Smooth muscle cell (in vitro differentiated cells): Measurements from ENCODE around the gene ATP1B2. TPM values are rescaled to one million over a fixed set of nuclear protein-coding genes. Genes with fewer than 3 reads are reported as not detected.

Experiments
- DNase-seq: peaks from one replicate; lab custom pipeline; 2025; ENCODE audit not compliant: unreplicated experiment; lab: John Stamatoyannopoulos, UW
- H2AFZ ChIP-seq: fragments of 200-600 bp; sonication (generic); 2 replicates; pipeline ENCODE4 v1.6.0; 2016; ENCODE audit warnings: antibody characterized with exemption, low read depth, mild to moderate bottlenecking
- H3F3A ChIP-seq: fragments of 200-600 bp; sonication (generic); 2 replicates; pipeline ENCODE4 v1.6.0; 2017; ENCODE audit warnings: antibody characterized with exemption, low read depth
- H3K27ac ChIP-seq: fragments of 200-600 bp; sonication (generic); 2 replicates; pipeline ENCODE4 v1.5.1; 2016; ENCODE audit warnings: low read depth, mild to moderate bottlenecking
- H3K27me3 ChIP-seq: fragments of 200-600 bp; sonication (generic); 2 replicates; pipeline ENCODE4 v1.6.1; 2016; ENCODE audit warnings: low read depth, mild to moderate bottlenecking
- H3K36me3 ChIP-seq: fragments of 200-600 bp; sonication (generic); 2 replicates; pipeline ENCODE4 v1.5.1; 2016; ENCODE audit warnings: low read depth
- H3K4me1 ChIP-seq: fragments of 200-600 bp; sonication (generic); 2 replicates; pipeline ENCODE4 v1.5.1; 2016; ENCODE audit warnings: low read depth
- H3K4me2 ChIP-seq: fragments of 200-600 bp; sonication (generic); 2 replicates; pipeline ENCODE4 v1.6.0; 2016; ENCODE audit warnings: mild to moderate bottlenecking
- H3K4me3 ChIP-seq: fragments of 200-600 bp; sonication (generic); 2 replicates; pipeline ENCODE4 v1.5.1; 2016; ENCODE audit warnings: mild to moderate bottlenecking
- H3K79me2 ChIP-seq: fragments of 200-600 bp; sonication (generic); 2 replicates; pipeline ENCODE4 v1.6.0; 2016; ENCODE audit warnings: low read depth, mild to moderate bottlenecking
- H3K9ac ChIP-seq: fragments of 200-600 bp; sonication (generic); 2 replicates; pipeline ENCODE4 v1.6.0; 2016; ENCODE audit warnings: low read depth
- H3K9me3 ChIP-seq: fragments of 200-600 bp; sonication (generic); replicated peaks from 2 replicates; pipeline ENCODE4 v1.5.1; 2016; ENCODE audit warnings: low read depth
- H4K20me1 ChIP-seq: fragments of 200-600 bp; sonication (generic); 2 replicates; pipeline ENCODE4 v1.6.0; 2016; ENCODE audit warnings: low read depth
- WGBS: methylation state at CpG from one replicate; pipeline ENCODE4 v1.1.7; 2016; ENCODE audit warnings: low lambda C conversion rate; 5-methylcytosine and 5-hydroxymethylcytosine counted together
- polyA plus RNA-seq: library from polyadenylated mRNA; unstranded; fragments of >200 nt; fragmentation: Nextera tagmentation; extraction: Ambion mirVana; gene quantifications from 2 replicates; pipeline ENCODE4 v1.2.1, GENCODE V29; 2016
- total RNA-seq: library from RNA; depleted of rRNA; stranded (reverse); fragments of >200 nt; gene quantifications from 2 replicates; pipeline ENCODE4 v1.2.3, GENCODE V29; 2014
- TF ChIP-seq, protein P1 (sequence below): fragments of 200-600 bp; sonication (generic); IDR thresholded peaks from 2 replicates; pipeline ENCODE4 v1.5.1; 2017; ENCODE audit warnings: borderline replicate concordance, mild to moderate bottlenecking, antibody characterized with exemption; ENCODE audit not compliant: insufficient read depth, poor library complexity, severe bottlenecking

The ATP1B2 gene
- total and polyA plus RNA-seq, 2 experiments from 2014 or later, result 0.85 to 4.4 TPM

DNA sequence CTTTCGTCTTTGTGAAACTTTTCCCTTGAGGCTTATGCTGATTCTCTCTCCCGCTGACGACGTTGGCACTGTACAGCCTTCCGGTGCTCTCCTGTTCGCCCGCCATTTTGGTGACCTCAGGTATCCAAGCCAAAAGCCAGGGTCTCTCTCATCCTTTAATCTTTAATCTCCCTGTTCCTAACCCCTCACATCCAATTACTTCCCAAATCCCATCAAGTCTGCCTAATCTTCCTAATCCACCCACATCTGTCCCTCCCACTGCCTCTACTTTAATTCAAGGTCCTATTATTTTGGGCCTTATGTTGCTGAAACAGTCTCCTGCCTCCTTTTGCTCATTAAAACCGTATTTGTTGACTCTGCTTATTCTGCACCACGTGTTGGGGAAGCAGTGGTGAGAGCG, 44.9 kb downstream of the ATP1B2 start:
- Histone ChIP-seq H3K27ac (no peak overlapping the region), H2AFZ (no peak overlapping the region), H3K36me3 (no peaks in the 10 kb centered on the region), H3K27me3 (no peaks in the 10 kb centered on the region), H4K20me1 (no peaks in the 10 kb centered on the region), H3K9ac (no peak overlapping the region), H3K4me3 (no peak overlapping the region), H3F3A (no peaks in the 10 kb centered on the region), H3K9me3 (no peaks in the 10 kb centered on the region), H3K79me2 (no peaks in the 10 kb centered on the region), H3K4me2 (no peak overlapping the region), H3K4me1 (no peaks in the 10 kb centered on the region)
- no peak for DNase-seq
- WGBS, result 98% methylated on average over 10 of the region's 10 CpGs
- TF ChIP-seq, protein P1, sequence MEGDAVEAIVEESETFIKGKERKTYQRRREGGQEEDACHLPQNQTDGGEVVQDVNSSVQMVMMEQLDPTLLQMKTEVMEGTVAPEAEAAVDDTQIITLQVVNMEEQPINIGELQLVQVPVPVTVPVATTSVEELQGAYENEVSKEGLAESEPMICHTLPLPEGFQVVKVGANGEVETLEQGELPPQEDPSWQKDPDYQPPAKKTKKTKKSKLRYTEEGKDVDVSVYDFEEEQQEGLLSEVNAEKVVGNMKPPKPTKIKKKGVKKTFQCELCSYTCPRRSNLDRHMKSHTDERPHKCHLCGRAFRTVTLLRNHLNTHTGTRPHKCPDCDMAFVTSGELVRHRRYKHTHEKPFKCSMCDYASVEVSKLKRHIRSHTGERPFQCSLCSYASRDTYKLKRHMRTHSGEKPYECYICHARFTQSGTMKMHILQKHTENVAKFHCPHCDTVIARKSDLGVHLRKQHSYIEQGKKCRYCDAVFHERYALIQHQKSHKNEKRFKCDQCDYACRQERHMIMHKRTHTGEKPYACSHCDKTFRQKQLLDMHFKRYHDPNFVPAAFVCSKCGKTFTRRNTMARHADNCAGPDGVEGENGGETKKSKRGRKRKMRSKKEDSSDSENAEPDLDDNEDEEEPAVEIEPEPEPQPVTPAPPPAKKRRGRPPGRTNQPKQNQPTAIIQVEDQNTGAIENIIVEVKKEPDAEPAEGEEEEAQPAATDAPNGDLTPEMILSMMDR, result no peak

DNA sequence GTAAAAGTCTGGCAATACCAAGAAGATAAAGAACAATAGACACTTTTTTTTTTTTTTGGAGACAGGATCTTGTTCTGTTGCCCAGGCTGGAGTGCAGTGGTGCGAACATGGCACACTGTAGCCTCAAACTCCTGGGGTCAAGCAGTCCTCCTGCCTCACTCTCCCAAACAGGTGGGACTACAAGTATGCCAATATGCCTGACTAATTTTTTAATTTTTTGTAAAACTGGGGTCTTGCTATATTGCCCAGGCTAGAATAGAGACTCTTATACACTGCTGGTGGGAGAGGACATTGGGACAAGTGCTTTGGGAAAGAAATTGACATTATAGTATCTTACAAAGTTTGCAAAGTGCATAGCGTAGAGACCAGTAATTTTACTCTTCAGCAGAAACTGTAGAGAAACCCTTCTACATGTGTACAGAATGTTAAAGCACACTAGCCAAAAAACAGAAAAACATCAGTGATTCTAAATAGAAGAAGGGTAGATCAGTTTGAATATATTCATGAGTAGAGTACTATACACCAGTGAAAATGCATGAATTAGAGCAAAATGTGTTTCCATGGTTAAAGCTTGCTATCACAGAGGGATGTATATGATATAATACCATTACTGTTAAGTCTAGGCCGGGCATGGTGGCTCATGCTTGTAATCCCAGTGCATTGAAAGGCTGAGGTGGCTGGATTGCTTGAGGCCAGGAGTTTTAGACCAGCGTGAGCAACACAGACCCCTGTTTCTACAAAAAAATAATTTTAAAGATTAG, 47.3 kb downstream of the ATP1B2 start:
- Histone ChIP-seq H3K4me3 (no peak overlapping the region), H3K27ac (no peak overlapping the region), H2AFZ (no peak overlapping the region), H4K20me1 (no peaks in the 10 kb centered on the region), H3K27me3 (no peaks in the 10 kb centered on the region), H3K9me3 (no peaks in the 10 kb centered on the region), H3K9ac (no peak overlapping the region), H3K4me1 (no peaks in the 10 kb centered on the region), H3F3A (no peaks in the 10 kb centered on the region), H3K36me3 (no peaks in the 10 kb centered on the region), H3K79me2 (no peaks in the 10 kb centered on the region), H3K4me2 (no peak overlapping the region)
- DNase-seq, result no peak
- TF ChIP-seq, protein P1, result no peak
- over 99% methylated on average over 4 of the region's 4 CpGs for WGBS

DNA sequence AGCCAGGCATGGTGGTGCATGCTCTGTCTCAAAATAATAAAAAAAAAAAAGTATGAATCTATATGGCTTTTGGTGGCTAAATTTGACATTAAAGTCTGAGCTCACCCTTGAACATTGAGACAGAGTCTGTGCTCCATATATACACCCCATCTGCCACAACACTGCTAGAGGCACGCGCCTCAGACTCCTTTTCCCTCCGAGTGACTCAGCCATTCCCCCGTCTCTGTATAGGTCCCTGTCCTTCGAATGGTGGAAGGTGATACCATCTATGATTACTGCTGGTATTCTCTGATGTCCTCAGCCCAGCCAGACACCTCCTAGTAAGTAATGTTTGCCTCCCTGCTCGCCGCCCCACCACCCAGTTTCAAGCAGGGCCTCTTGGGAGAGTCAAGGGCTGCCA, 49.8 kb downstream of the ATP1B2 start:
- Histone ChIP-seq H3K4me2 (no peak overlapping the region), H4K20me1 (no peaks in the 10 kb centered on the region), H3K27me3 (no peaks in the 10 kb centered on the region), H2AFZ (no peak overlapping the region), H3K27ac (no peak overlapping the region), H3K36me3 (no peaks in the 10 kb centered on the region), H3K9ac (no peak overlapping the region), H3K79me2 (no peaks in the 10 kb centered on the region), H3K4me3 (no peak overlapping the region), H3K4me1 (peaks cover 13% of the 10 kb centered on the region), H3K9me3 (no peaks in the 10 kb centered on the region), H3F3A (no peaks in the 10 kb centered on the region)
- TF ChIP-seq, protein P1, result no peak
- 92% methylated on average over 7 of the region's 7 CpGs for WGBS
- DNase-seq, result no peak

DNA sequence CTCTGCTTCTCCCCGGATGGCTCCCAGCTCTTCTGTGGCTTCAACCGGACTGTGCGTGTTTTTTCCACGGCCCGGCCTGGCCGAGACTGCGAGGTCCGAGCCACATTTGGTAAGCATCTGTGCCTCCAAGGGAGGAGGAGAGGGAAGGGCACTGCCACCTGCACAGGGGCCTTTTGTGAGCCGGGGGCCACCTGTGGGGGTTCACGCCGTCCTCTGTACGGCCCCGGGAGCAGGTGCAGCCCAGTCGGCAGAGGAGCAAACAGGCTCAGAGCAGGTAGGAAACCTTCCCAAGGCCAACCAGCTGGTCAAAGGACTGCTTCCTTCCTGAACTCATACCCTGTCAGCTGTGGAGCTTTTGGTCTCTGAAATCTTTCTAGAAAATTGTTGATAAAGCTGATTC, 51.0 kb downstream of the ATP1B2 start:
- H3F3A ChIP-seq, result no peaks in the 10 kb centered on the region
- H3K4me3 ChIP-seq, result no peak overlapping the region
- H2AFZ ChIP-seq, result no peak overlapping the region
- TF ChIP-seq, protein P1, result no peak
- H3K27ac ChIP-seq, result no peak overlapping the region
- WGBS, result 97% methylated on average over 14 of the region's 14 CpGs
- no peaks in the 10 kb centered on the region for H3K36me3 ChIP-seq
- H3K9me3 ChIP-seq, result no peaks in the 10 kb centered on the region
- no peak overlapping the region for H3K9ac ChIP-seq
- no peaks in the 10 kb centered on the region for H4K20me1 ChIP-seq
- no peaks in the 10 kb centered on the region for H3K79me2 ChIP-seq
- no peak for DNase-seq
- no peaks in the 10 kb centered on the region for H3K27me3 ChIP-seq
- peaks cover 22% of the 10 kb centered on the region for H3K4me1 ChIP-seq
- H3K4me2 ChIP-seq, result no peak overlapping the region
